ENCODE data around the gene DYNAP. TPM values are rescaled to one million over a fixed set of nuclear protein-coding genes. Genes with fewer than 3 reads are reported as not detected.

Gene DYNAP
- total and polyA plus RNA-seq, 8 donors: 0.09 to 0.16 (median 0.11) TPM; not detected in 4

DNA sequence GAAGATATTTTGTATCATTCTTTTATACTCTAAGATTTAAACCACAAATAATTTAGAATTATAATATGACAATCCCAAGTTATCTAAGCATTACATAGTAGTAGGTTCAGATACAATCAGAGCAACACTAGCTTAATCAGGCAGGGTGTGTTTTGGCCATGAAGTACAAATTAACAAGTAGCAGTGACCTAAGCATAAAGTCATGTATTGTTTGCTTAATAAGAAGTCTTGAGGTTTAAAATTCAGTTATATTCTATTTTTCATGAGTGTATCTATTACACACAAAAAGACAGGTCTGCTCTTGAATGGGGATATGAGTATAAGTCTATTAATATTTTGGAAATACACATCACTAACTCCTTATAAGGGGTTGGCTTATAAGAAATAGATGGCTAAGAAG is 39.9 kb downstream of the DYNAP start:
- ATAC-seq (no peak), DNase-seq (no peak)
- H3K27ac ChIP-seq: no peak overlapping the region
- TF ChIP-seq, protein P1, sequence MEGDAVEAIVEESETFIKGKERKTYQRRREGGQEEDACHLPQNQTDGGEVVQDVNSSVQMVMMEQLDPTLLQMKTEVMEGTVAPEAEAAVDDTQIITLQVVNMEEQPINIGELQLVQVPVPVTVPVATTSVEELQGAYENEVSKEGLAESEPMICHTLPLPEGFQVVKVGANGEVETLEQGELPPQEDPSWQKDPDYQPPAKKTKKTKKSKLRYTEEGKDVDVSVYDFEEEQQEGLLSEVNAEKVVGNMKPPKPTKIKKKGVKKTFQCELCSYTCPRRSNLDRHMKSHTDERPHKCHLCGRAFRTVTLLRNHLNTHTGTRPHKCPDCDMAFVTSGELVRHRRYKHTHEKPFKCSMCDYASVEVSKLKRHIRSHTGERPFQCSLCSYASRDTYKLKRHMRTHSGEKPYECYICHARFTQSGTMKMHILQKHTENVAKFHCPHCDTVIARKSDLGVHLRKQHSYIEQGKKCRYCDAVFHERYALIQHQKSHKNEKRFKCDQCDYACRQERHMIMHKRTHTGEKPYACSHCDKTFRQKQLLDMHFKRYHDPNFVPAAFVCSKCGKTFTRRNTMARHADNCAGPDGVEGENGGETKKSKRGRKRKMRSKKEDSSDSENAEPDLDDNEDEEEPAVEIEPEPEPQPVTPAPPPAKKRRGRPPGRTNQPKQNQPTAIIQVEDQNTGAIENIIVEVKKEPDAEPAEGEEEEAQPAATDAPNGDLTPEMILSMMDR (IDR thresholded peaks at IDR 0.05): no peak
- no peaks in the 10 kb centered on the region for H3K36me3 ChIP-seq
- intact Hi-C loops (cut with DNase I): no loop called here
- H3K9me3 ChIP-seq: peaks cover 0 to 3% of the 10 kb centered on the region in 2 donors
- no peaks in the 10 kb centered on the region for H3K27me3 ChIP-seq
- H3K4me1 ChIP-seq: no peaks in the 10 kb centered on the region
- no peak overlapping the region for H3K4me3 ChIP-seq

DNA sequence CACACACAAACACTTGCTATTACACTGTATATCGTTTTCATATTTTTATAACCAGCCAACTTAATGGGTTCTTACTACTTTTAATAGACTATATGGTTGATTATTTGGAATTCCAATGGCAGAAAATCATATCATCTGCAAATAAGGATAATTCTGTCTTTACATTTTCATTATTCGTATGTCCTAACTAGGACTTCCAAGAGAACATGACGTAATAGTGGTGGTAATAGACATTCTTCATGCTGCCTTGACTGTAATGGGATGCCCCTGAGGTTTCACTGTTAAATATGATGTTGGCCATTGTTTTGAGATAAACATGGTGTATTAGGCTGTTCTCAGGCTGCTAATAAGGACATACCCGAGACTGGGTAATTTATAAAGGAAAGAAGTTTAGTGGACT is 45.2 kb downstream of the DYNAP start:
- ATAC-seq (no peak), DNase-seq (no peak)
- H3K4me1 ChIP-seq: no peaks in the 10 kb centered on the region
- no peak overlapping the region for H3K27ac ChIP-seq
- no peaks in the 10 kb centered on the region for H3K36me3 ChIP-seq
- H3K27me3 ChIP-seq: peaks cover 0 to 6% of the 10 kb centered on the region in 2 donors
- H3K9me3 ChIP-seq: no peaks in the 10 kb centered on the region
- TF ChIP-seq, protein P1 (IDR thresholded peaks at IDR 0.05): no peak
- no peak overlapping the region for H3K4me3 ChIP-seq
- intact Hi-C loops (cut with DNase I): no loop called here

DNA sequence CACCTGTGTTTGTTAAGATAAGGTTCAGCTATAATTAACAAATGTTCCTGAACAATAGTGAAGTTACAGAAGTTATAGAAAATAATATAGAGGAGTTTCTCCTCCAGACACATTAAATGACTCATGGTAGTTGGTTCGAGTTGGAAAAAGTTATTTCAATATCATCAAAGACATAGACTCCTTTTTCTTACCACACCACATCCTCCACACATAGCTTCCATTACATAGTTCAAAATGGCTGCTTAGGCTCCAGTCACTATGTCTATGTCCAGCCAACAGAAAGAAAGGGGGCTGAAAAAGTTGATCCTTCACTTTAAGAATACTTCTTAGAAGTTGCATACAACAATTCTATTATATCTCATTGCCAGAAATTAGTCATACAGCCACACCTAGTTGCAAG is 50.7 kb downstream of the DYNAP start:
- Histone ChIP-seq H3K36me3 (no peaks in the 10 kb centered on the region), H3K27ac (no peak overlapping the region), H3K4me3 (no peak overlapping the region), H3K4me1 (no peaks in the 10 kb centered on the region), H3K9me3 (no peaks in the 10 kb centered on the region), H3K27me3 (peaks cover 0 to 6% of the 10 kb centered on the region in 2 donors)
- DNase-seq (no peak), ATAC-seq (no peak)
- TF ChIP-seq, protein P1 (IDR thresholded peaks at IDR 0.05): no peak
- intact Hi-C loops (cut with DNase I): no loop called here

DNA sequence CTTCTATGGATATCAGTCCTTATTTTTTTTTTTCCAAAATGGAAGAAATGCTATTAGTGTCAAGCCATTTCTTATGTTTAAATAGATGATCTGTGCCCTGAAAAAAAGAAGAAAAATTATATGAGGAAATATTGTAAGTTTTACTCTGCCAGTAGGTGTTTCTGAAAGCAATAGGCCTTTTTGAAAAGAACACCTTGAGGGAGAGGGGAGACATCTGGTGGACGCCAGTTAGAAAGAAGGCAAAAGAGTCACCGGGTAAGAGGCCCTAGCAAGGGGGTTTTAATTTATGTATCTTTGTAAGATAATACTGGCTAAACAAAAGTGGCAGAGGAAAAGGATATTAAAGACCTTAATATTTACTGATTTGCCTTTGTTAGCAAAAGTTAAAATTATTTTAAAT is 56.1 kb downstream of the DYNAP start:
- peak; percentile 64 for ATAC-seq
- no peaks in the 10 kb centered on the region for H3K4me1 ChIP-seq
- H3K27me3 ChIP-seq: no peaks in the 10 kb centered on the region
- no peak overlapping the region for H3K4me3 ChIP-seq
- TF ChIP-seq, protein P1 (IDR thresholded peaks at IDR 0.05): peak; percentile 14 to 19
- H3K9me3 ChIP-seq: no peaks in the 10 kb centered on the region
- no peak overlapping the region for H3K27ac ChIP-seq
- intact Hi-C loops (cut with DNase I): no loop called here
- no peaks in the 10 kb centered on the region for H3K36me3 ChIP-seq
- peak in 1 of 4 donors; percentile 16 for DNase-seq

Other genes with a start within 250 kb of the DYNAP start
- gene STARD6, start 233.4 kb upstream of the DYNAP start, total RNA-seq: not detected
- gene STARD6, start 233.4 kb upstream of the DYNAP start, polyA plus RNA-seq (ENCODE audit: insufficient read length in 6 of 6): under 1 TPM in 2 of 6 donors, not detected in 4; 0.42 to 0.43 TPM
- 1 to 10 TPM; 4.2 to 4.8 TPM for gene C18orf54, start 233.3 kb upstream of the DYNAP start, total RNA-seq
- 10 to 100 TPM; 10.4 to 18.5 (median 14.6) TPM for gene C18orf54, start 233.3 kb upstream of the DYNAP start, polyA plus RNA-seq (ENCODE audit: insufficient read length in 6 of 6)
- 10 to 100 TPM; 57.9 to 66.6 TPM for gene RAB27B, start 237.2 kb downstream of the DYNAP start, total RNA-seq
- 10 to 100 TPM in 4 of 6 donors, 1 to 10 TPM in 2; 7.4 to 12.1 (median 10.1) TPM for gene RAB27B, start 237.2 kb downstream of the DYNAP start, polyA plus RNA-seq (ENCODE audit: insufficient read length in 6 of 6)

Measured in left lung (tissue), 10 donors.